GM12873 (cell line): ENCODE results near the gene IQSEC1.

Experiments used
- CTCF ChIP-seq: IDR thresholded peaks from 2 replicates; pipeline ENCODE4 v1.5.1; 2012; ENCODE audit warnings: low read depth, mild to moderate bottlenecking, moderate library complexity, low read length, control low read depth; ENCODE audit not compliant: insufficient read depth; ENCODE audit errors: missing control alignments

Gene IQSEC1

GRCh38 chr3:12938258-12938711 lies 134.9 kb downstream of the IQSEC1 start:
- TF ChIP-seq CTCF, result no peak

- no peak for TF ChIP-seq CTCF
These were observed 137.1 kb downstream of the IQSEC1 start for GRCh38 chr3:12935861-12936830.

GRCh38 chr3:12935023-12935860 lies 138.0 kb downstream of the IQSEC1 start:
- no peak for TF ChIP-seq CTCF

GRCh38 chr3:12934431-12934830 lies 138.8 kb downstream of the IQSEC1 start:
- TF ChIP-seq CTCF, result no peak

DNA sequence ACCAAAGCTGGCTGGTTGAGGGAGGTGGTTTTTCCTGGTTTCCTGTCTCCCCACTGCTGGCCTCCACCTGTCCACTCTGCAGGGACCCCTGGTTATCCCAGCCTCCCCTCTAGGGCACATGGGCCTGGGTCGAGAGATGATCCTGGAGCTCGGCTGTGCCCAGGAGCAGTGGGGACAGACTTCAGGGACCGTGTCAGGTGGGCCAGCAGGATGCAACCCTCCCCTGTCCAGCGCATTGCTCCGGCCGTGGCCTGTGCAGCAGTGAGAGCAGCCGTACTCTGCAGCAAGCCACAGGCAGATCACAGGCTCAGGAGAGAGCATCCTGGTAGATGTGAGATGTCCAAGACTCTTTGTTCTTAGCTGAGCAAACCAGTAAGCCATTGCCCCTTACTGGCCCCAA lies 139.3 kb downstream of the IQSEC1 start:
- no peak for TF ChIP-seq CTCF

GRCh38 chr3:12932754-12933153 lies 140.5 kb downstream of the IQSEC1 start:
- no peak for TF ChIP-seq CTCF

DNA sequence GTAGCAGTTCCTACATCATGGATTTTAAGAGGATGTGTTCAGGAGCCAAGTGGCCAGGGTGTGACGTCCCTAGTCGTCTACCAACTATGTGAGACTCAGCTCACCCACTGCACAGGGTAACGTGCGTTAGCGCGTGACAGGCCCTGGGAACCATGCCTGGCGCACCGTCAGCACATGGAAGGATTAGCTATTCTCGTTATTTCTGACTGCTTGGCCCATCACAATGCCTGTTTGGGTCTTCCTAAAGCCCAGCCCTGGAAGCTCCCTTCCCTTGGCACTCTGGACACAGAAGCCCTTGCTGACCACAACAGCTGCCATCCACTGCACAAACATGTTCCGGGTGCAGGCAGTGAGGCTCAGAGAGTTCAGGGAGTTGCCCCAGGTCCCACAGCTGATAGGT lies 140.9 kb downstream of the IQSEC1 start:
- no peak for TF ChIP-seq CTCF
